Dendritic cell treated with granulocyte-macrophage colony-stimulating factor and Interleukin-4, amounts not matched to agents 40 ng/mL and 50 ng/mL, for 4 days (primary cell): ENCODE results near the gene MISP.
"Not testable (repeated sequence)": the region's sequence is repeated elsewhere in the genome, so short reads cannot be mapped to it uniquely, and the experiment has no call there.

Experiments
- H3K27ac Mint-ChIP-seq: one replicate; pipeline ENCODE4 v1.8.0; 2022; ENCODE audit warnings: mild to moderate bottlenecking, mixed read lengths
- H3K27me3 Mint-ChIP-seq: one replicate; pipeline ENCODE4 v1.8.0; 2022; ENCODE audit warnings: mild to moderate bottlenecking, mixed read lengths
- H3K36me3 Mint-ChIP-seq: one replicate; pipeline ENCODE4 v1.8.0; 2022; ENCODE audit warnings: low read depth, mixed read lengths
- H3K4me1 Mint-ChIP-seq: one replicate; pipeline ENCODE4 v1.8.0; 2022; ENCODE audit warnings: low read depth, mixed read lengths
- H3K4me3 Mint-ChIP-seq: one replicate; pipeline ENCODE4 v1.8.0; 2022; ENCODE audit warnings: mild to moderate bottlenecking, moderate library complexity, mixed read lengths
- H3K9me3 Mint-ChIP-seq: one replicate; pipeline ENCODE4 v1.8.0; 2022; ENCODE audit warnings: mixed read lengths
- intact Hi-C: fragments of 100-400 bp; cut with micrococcal nuclease; formaldehyde crosslinking; loops from one replicate; pipeline ENCODE4 v1.15.0; 2022

Gene MISP

DNA sequence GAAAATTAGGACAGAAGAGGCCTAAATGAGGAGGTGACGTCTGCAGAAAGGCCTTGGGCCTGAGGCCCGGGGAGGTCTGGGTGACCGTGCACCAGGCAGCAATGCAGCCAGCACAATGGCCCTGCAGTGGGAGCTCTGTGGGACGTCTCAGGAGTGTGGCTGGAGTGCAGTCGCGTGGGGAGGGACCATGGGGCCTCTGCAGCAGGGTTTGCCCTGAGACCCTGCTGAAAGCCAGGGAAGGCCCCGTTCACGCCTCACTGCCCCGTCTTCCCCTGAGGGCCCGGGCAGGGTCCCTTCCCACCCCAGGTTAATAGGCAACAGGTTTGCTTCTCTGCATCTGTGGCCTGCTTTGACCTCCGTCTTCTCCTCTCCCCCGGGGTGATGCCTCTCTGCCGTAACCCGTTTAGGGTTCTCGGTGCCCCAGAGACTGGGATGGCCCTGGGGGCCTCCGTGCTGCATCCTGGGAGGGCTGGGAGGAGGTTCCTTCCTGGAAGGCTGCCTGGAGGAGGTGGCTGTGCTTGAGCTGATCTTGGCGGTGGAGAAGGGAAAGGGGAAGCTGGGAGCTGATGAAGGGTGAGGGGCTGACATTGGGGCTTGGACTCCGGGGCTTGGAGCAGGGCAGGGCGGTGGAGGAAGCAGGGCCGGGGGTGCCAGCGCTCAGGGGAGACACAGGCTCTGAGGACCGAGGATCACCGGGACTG, 32.5 kb upstream of the MISP start:
- intact Hi-C loops = no loop called here
- peaks cover 14% of the 10 kb centered on the region for H3K4me1 Mint-ChIP-seq
- peaks cover 6% of the 10 kb centered on the region for H3K36me3 Mint-ChIP-seq

DNA sequence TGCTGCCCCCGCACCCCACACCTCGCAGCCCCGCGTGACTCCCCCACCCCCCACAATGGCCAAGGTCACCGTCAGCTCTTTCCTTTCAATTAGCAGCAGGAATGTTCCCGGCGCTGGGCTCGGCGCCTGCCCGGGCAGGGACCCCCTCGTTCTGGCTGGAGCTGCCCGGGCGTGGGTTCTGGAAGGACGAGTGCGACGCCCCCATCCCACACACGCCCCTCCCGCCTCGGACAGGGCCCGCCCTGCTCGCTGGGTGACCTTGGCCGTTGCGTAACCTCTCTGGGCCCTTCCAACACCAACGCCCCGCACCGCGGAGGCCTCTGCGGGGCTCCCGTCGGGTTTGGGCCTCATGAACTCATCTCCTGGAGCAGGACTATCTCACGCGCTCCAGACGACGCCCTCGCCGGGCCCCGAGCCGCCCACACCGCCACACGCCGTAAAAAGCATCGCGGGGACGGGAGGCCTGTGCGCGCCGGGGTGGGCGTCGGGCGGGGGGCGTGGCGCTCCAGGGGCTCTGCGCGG, 31.9 kb upstream of the MISP start:
- peaks cover 6% of the 10 kb centered on the region for H3K36me3 Mint-ChIP-seq
- H3K9me3 Mint-ChIP-seq = peaks cover 10% of the 10 kb centered on the region
- H3K4me1 Mint-ChIP-seq = peaks cover 14% of the 10 kb centered on the region
- intact Hi-C loops = no loop called here
- H3K4me3 Mint-ChIP-seq = no peak overlapping the region
- H3K27me3 Mint-ChIP-seq = peaks cover 52% of the 10 kb centered on the region
- H3K27ac Mint-ChIP-seq = no peak overlapping the region

More for the DNA sequence above, 32.5 kb upstream of the MISP start:
- Mint-ChIP-seq H3K9me3 (peaks cover 10% of the 10 kb centered on the region), H3K4me3 (peak overlapping the region; percentile 10), H3K27ac (no peak overlapping the region), H3K27me3 (peaks cover 51% of the 10 kb centered on the region)

DNA sequence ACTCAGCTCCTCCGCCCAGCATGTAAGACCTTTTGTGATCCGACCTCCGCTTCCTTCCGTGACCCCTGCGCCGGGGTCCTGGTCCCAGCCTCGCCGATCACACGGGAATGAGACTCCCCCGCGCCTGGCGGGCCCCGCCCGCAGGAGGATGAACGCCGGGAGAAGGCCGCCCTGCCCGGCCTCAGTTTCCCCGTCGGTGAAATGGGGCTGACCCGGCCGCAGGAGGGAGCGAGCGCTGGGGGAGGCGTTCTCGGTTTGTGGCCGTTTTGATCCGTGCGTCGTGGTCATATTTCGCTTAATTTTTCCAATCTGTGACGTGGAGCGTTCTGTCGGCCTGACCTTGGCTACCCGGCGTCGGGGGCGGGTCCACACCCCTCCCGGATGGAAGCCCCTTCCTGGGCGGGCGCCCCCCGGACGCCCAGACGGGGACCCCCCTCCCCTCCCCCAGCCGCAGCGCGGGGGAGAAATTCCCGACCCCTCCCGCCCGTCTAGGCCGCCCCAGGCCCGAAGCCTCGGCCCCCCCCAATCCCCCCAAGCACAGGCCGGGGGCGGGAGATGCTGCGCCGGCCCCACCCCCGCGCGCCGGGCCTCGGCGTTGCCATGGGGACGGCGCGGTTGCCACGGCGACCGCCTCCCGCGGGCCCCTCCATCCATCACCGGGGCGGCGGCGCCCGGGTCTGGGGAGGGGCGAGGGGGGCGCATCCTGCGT, 31.1 kb upstream of the MISP start:
- Mint-ChIP-seq H3K4me1 (peaks cover 14% of the 10 kb centered on the region), H3K36me3 (peaks cover 6% of the 10 kb centered on the region), H3K27ac (no peak overlapping the region), H3K27me3 (peaks cover 53% of the 10 kb centered on the region), H3K9me3 (peaks cover 10% of the 10 kb centered on the region), H3K4me3 (no peak overlapping the region)
- intact Hi-C loops = no loop called here

DNA sequence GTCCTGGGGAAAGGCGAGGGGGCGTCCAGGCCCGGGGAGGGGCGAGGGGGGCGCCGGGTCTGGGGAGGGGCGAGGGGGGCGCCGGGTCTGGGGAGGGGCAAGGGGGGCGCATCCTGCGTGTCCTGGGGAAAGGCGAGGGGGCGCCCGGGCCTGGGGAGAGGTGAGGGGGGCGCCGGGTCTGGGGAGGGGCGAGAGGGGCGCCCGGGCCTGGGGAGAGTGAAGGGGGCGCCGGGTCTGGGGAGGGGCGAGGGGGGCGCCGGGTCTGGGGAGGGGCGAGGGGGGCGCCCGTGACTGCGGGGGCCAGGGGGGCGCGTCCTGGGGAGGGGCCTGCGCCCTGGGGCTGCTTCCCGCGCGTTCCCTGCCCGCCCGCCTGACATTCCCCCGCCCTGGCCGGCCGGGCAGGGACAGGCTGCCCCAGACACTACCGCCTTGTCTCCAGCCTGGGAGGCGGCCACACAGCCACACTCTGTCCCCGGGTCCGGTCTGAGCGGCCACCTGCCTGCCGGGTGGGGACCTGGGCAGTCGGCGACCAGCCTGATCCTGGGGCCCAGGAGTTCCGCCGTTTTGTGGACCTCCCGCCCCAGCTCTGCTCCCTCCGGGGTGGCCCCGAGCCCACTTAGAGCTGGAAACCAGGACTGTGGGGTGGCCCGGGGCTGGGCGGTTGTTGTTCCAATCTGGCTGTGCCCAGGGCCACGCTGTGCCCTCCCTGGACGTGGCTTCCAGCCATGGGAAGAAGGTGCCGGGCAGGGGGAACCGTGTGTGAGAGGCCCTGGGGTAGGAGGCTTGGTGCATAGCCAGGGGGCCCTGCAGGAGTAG, 30.4 kb upstream of the MISP start:
- intact Hi-C loops = no loop called here
- H3K36me3 Mint-ChIP-seq = peaks cover 1% of the 10 kb centered on the region
- no peak overlapping the region for H3K27ac Mint-ChIP-seq
- H3K4me3 Mint-ChIP-seq = no peak overlapping the region
- peaks cover 50% of the 10 kb centered on the region for H3K27me3 Mint-ChIP-seq
- H3K9me3 Mint-ChIP-seq = peaks cover 4% of the 10 kb centered on the region
- H3K4me1 Mint-ChIP-seq = peaks cover 14% of the 10 kb centered on the region

DNA sequence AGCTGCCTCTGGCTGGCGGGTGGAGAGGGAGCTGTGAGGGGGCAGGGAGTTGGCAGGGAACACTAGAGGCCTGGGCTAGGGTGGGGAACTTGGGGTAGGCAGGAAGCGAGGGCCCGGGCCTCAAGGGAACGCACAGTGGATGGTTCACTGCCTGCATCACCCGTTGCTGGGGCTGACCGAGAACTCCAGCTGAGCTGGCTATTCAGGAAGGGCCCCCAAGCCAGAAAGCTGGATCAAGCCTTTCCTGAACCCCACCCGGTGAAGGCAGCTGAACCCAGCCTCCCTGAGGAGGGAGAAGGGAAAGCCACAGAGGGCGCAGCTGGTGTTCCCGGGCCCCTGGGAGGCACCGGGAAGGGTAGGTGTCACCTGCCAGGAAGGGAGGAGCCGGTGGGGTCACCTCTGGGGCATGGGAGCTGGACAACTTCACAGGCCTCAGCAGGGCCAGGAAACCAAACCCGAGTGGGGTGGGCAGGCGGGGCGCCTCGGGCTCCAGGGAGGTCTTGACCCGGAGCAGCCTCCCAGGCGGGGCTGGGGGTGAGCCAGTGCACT, 28.3 kb upstream of the MISP start:
- Mint-ChIP-seq H3K9me3 (no peaks in the 10 kb centered on the region), H3K4me1 (peaks cover 15% of the 10 kb centered on the region), H3K27ac (no peak overlapping the region), H3K27me3 (peaks cover 60% of the 10 kb centered on the region), H3K36me3 (no peaks in the 10 kb centered on the region), H3K4me3 (no peak overlapping the region)
- intact Hi-C loops = no loop called here

DNA sequence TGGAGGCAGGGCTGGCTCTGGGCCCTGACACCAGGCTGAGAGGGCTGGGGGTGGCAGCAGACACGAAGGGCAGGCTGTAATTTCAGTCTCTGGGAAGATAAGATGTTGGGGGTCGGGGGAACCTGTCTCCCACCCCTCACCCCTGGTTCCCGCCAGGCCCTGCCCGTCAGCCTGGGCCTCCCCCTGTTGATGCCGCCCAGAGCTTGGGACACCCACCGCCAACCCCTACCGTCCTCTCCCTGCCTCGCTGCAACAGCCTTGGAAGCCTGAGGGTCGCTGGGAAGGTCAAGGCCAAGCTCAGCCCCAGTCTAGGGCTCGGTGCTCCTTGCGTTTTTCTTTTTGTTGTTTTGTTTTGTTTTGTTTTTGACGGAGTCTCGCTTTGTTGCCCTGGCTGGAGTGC, 27.7 kb upstream of the MISP start:
- no peak overlapping the region for H3K27ac Mint-ChIP-seq
- intact Hi-C loops = no loop called here
- no peaks in the 10 kb centered on the region for H3K9me3 Mint-ChIP-seq
- no peaks in the 10 kb centered on the region for H3K36me3 Mint-ChIP-seq
- peaks cover 61% of the 10 kb centered on the region for H3K27me3 Mint-ChIP-seq
- peaks cover 20% of the 10 kb centered on the region for H3K4me1 Mint-ChIP-seq
- no peak overlapping the region for H3K4me3 Mint-ChIP-seq

DNA sequence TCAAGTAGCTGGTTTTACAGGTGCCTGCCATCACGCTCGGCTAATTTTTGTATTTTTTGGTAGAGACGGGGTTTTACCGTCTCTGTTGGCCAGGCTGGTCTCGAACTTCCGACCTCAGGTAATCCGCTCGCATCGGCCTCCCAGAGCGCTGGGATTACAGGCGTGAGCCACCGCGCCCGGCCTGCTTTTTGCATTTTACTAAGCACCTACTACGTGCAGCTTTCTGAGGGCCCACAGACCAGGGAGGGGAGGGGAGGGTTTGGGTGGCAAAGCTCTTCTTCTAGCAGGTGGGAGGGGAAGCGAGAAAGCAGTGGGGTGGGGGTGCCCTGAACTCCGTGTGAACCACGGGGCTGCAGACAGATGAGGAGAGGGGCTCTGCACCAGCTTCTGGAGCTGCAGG, 27.2 kb upstream of the MISP start:
- H3K4me1 Mint-ChIP-seq = peaks cover 20% of the 10 kb centered on the region
- H3K27me3 Mint-ChIP-seq = peaks cover 58% of the 10 kb centered on the region
- intact Hi-C loops = no loop called here
- no peaks in the 10 kb centered on the region for H3K9me3 Mint-ChIP-seq
- H3K27ac Mint-ChIP-seq = no peak overlapping the region
- H3K4me3 Mint-ChIP-seq = no peak overlapping the region
- no peaks in the 10 kb centered on the region for H3K36me3 Mint-ChIP-seq

DNA sequence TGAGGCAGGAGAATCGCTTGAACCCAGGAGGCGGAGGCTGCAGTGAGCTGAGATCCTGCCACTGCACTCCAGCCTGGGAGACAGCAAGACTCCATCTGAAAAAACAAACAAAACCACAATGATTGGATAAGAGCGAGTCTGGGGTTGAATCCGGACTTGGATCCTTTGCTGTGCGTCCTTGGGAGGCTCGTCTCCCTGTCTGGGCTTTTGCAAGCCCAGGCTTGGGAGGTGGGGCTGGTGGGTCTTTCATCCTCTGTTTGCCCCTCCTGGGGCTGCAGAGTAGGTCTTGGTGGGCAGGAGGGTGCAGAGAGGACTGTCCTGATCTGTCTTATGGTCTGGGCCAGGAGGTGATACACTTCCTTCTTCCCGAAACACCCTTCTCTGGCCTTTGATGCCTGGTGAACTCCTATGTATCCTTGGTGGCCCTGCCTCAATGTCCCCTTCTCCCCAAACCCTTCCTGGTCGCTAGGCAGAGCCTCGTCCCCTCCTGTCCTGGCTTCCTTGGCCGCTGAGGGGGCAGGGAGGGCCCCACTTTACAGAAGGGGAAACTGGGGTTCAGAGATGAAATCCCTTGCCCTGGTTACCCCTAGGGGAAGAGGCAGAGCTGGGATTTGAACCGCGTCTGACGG, 25.3 kb upstream of the MISP start:
- Mint-ChIP-seq H3K36me3 (no peaks in the 10 kb centered on the region), H3K9me3 (no peaks in the 10 kb centered on the region), H3K27me3 (peaks cover 47% of the 10 kb centered on the region), H3K4me1 (peaks cover 16% of the 10 kb centered on the region), H3K4me3 (no peak overlapping the region), H3K27ac (no peak overlapping the region)
- intact Hi-C loops = no loop called here

DNA sequence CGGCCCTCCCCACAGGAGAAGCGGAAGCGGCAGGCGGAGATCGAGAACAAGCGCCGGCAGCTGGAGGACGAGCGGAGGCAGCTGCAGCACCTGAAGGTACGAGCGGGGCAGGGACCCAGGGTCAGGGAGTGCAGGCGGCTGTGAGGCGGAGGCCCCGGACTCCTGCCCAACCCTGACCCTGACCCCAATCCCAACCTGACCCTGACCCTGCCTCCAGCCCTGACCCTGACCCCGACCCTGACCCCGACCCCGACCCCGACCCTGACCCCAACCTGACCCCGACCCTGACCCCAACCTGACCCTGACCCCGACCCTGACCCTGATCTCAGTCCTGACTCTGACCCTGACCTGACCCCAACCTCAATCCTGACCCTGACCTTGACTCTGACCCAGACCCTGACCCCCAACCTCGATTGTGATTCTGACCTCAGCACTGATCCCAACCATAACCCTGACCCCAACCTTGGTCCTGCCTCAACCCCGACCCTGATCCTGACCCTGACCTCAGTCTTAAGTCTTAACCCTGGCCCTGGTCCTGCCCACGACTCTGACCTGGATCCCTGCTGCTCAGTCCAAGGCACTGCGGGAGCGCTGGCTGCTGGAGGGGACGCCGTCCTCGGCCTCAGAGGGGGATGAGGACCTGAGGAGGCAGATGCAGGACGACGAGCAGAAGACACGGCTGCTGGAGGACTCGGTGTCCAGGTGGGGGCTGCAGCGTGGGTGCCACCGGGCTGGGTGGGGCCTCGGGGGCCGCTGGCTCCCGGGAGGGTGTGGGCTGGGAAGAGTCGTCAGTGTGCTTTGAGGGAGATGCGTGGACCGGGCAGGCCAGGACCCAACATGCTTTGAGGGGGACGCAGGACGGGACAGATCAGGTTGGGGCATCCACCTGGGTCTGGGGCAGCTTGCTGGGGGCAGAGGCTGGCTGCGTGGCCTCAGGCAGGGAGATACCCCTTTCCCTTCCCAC, 23.6 kb upstream of the MISP start:
- Mint-ChIP-seq H3K27me3 (peaks cover 35% of the 10 kb centered on the region), H3K4me3 (no peak overlapping the region), H3K36me3 (no peaks in the 10 kb centered on the region), H3K9me3 (no peaks in the 10 kb centered on the region), H3K4me1 (peaks cover 10% of the 10 kb centered on the region), H3K27ac (no peak overlapping the region)
- intact Hi-C loops = no loop called here

DNA sequence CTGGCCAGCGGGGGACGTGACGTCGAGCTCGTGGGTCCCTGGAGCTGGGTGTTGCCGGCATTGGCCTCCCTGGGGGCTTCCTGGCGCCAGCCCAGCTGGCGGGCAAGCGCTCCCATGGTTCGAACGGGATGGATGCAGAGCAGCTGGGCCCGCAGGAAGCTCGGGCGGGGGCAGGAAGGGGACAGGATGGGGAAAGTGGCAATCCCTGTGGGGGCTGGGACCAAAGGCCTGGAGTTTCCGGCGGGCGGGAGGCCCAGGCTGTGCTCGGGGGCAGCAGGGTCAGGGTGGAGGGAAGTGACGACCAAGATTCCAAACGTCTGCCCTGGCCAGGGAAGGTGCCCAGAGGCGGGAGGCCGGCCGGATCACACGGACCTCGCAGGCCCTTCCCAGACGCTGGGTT, 22.9 kb upstream of the MISP start:
- H3K4me3 Mint-ChIP-seq = no peak overlapping the region
- intact Hi-C loops = no loop called here
- no peaks in the 10 kb centered on the region for H3K9me3 Mint-ChIP-seq
- H3K27me3 Mint-ChIP-seq = peaks cover 30% of the 10 kb centered on the region
- H3K4me1 Mint-ChIP-seq = peaks cover 6% of the 10 kb centered on the region
- H3K27ac Mint-ChIP-seq = no peak overlapping the region
- no peaks in the 10 kb centered on the region for H3K36me3 Mint-ChIP-seq

DNA sequence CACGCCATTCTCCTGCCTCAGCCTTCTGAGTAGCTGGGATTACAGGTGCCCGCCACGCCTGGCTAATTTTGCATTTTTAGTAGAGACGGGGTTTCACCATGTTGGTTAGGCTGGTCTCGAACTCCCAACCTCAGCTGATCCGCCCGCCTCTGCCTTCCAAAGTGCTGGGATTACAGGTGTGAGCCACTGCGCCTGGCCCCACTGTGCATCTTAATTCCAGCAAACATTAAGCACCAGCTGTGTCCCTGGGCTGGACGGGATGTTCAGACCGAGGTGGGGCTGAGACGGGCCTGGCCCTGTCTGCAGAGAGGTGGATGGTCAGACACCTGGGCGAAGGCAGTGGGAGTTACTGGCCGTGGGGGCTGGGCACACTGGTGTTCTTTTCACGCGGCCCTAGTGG, 21.3 kb upstream of the MISP start:
- Mint-ChIP-seq H3K27me3 (peaks cover 27% of the 10 kb centered on the region), H3K4me1 (peaks cover 17% of the 10 kb centered on the region)
- H3K4me3 Mint-ChIP-seq, H3K36me3 Mint-ChIP-seq, H3K9me3 Mint-ChIP-seq, intact Hi-C loops, H3K27ac Mint-ChIP-seq: not testable (repeated sequence)

DNA sequence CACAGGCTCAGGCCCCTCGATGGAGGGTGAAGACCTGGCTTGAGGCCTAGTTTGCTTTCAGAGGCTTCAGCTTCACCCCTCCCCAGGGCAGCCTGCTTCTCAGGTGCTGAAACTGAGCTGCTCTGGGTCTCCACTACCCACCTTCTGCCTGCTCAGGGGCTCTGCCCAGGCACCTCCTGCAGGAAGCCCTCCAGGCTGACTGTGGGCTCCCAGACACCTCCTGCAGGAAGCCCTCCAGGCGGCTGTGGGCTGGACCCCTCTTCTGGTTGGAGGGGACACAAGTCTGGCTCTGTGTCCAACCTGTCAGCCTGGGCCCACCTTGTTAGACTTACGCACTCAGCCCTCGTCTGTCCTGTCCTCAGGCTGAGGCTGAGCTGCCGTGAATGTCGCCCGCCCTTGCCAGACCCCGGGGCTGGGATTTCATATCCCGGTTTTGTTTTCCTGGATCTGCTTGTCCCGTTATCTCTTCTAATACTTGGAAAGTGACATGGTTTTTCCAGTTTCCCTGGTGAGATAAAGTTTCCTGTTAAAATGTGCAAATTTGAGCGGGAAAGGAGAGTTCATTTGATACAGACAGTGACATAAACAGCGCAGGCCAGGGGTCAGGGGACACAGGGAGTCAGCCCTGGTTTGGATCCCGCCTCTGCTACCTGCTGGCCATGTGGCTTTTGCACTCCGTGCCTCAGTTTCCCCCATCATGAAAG, 20.8 kb upstream of the MISP start:
- Mint-ChIP-seq H3K4me3 (no peak overlapping the region), H3K4me1 (peaks cover 17% of the 10 kb centered on the region), H3K27me3 (peaks cover 27% of the 10 kb centered on the region), H3K9me3 (no peaks in the 10 kb centered on the region), H3K36me3 (no peaks in the 10 kb centered on the region), H3K27ac (no peak overlapping the region)
- intact Hi-C loops = loop anchor here (5.0 kb wide), 1 partner anchor 143 kb away; the partner anchor contains the start of gene HCN2
